Brain microvascular endothelial cell (primary cell): ENCODE data around the gene GPR171.
A peak's percentile ranks its signal among the peaks of the same experiment; 100 is the strongest.
"Not testable (repeated sequence)": the region's sequence is repeated elsewhere in the genome, so short reads cannot be mapped to it uniquely, and the experiment has no call there.

ENCODE experiments used
- DNase-seq: peaks from one replicate; pipeline ENCODE4 v3.0.0-alpha.2; 2020
- H3K27ac ChIP-seq: fragments of 250-450 bp; sonication (Bioruptor Pico); 2 replicates; pipeline ENCODE4 v1.5.1; 2020; ENCODE audit warnings: mild to moderate bottlenecking, moderate library complexity
- H3K27me3 ChIP-seq: fragments of 250-450 bp; sonication (Bioruptor Pico); replicated peaks from 2 replicates; pipeline ENCODE4 v1.5.1; 2020; ENCODE audit warnings: mild to moderate bottlenecking
- H3K36me3 ChIP-seq: fragments of 250-450 bp; sonication (Bioruptor Pico); replicated peaks from 2 replicates; pipeline ENCODE4 v1.5.1; 2020; ENCODE audit warnings: mild to moderate bottlenecking
- H3K4me3 ChIP-seq: 2 replicates; pipeline ENCODE4 v1.5.1; 2011; ENCODE audit warnings: low read depth, mild to moderate bottlenecking, control low read depth, low read length, moderate library complexity
- in situ Hi-C: cut with HindIII; loops from 2 replicates; pipeline ENCODE4 v1.10.0; 2017; ENCODE audit warnings: low sequenced_read_pairs, low pct_ligation_motif_present
- TF ChIP-seq, protein P1 (sequence below): IDR thresholded peaks from 2 replicates; pipeline ENCODE4 v1.5.1; 2011; ENCODE audit warnings: low read depth, mild to moderate bottlenecking, moderate library complexity, low read length, control low read depth, inconsistent platforms; ENCODE audit errors: missing control alignments

GPR171 gene

GRCh38 chr3:151232991-151233390 lies 30.0 kb upstream of the GPR171 start:
- TF ChIP-seq, protein P1, sequence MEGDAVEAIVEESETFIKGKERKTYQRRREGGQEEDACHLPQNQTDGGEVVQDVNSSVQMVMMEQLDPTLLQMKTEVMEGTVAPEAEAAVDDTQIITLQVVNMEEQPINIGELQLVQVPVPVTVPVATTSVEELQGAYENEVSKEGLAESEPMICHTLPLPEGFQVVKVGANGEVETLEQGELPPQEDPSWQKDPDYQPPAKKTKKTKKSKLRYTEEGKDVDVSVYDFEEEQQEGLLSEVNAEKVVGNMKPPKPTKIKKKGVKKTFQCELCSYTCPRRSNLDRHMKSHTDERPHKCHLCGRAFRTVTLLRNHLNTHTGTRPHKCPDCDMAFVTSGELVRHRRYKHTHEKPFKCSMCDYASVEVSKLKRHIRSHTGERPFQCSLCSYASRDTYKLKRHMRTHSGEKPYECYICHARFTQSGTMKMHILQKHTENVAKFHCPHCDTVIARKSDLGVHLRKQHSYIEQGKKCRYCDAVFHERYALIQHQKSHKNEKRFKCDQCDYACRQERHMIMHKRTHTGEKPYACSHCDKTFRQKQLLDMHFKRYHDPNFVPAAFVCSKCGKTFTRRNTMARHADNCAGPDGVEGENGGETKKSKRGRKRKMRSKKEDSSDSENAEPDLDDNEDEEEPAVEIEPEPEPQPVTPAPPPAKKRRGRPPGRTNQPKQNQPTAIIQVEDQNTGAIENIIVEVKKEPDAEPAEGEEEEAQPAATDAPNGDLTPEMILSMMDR, result no peak
- Histone ChIP-seq H3K27ac (no peak overlapping the region), H3K4me3 (no peak overlapping the region), H3K36me3 (no peaks in the 10 kb centered on the region), H3K27me3 (no peaks in the 10 kb centered on the region)
- in situ Hi-C loops, result no loop called here
- DNase-seq, result no peak

GRCh38 chr3:151232403-151232802 lies 29.4 kb upstream of the GPR171 start:
- DNase-seq, H3K36me3 ChIP-seq, H3K4me3 ChIP-seq, in situ Hi-C loops, H3K27me3 ChIP-seq, H3K27ac ChIP-seq: not testable (repeated sequence)

DNA sequence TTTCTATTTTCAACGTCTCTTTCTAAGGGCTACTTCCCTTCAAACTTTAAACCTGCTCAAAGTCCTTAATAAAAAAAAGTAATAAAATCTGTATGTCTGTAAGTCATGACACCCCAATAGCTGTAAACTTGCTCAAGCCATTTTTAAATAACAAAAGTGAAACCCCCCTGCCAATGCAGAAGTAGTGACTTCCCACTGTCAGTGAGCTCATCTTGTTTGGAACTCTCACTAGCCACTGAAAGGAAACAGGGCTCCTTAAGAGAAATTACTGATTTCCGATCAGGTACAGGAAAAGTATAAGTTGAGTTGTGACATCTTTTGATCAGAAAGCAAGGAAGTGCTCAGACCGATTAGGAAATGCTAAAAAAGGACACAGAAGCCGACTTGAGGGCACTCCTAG lies 27.6 kb upstream of the GPR171 start:
- in situ Hi-C loops, result no loop called here
- no peaks in the 10 kb centered on the region for H3K36me3 ChIP-seq
- H3K27ac ChIP-seq, result no peak overlapping the region
- no peak for DNase-seq
- no peaks in the 10 kb centered on the region for H3K27me3 ChIP-seq
- no peak overlapping the region for H3K4me3 ChIP-seq
- TF ChIP-seq, protein P1, result no peak

- DNase-seq, result peak; percentile 85
- H3K27me3 ChIP-seq, result no peaks in the 10 kb centered on the region
- H3K36me3 ChIP-seq, result no peaks in the 10 kb centered on the region
- peak overlapping the region; percentile 95 for H3K27ac ChIP-seq
- H3K4me3 ChIP-seq, result peak overlapping the region; percentile 3
- in situ Hi-C loops, result no loop called here
- TF ChIP-seq, protein P1, result no peak
Observed at GRCh38 chr3:151228666-151229040, 25.6 kb upstream of the GPR171 start.

DNA sequence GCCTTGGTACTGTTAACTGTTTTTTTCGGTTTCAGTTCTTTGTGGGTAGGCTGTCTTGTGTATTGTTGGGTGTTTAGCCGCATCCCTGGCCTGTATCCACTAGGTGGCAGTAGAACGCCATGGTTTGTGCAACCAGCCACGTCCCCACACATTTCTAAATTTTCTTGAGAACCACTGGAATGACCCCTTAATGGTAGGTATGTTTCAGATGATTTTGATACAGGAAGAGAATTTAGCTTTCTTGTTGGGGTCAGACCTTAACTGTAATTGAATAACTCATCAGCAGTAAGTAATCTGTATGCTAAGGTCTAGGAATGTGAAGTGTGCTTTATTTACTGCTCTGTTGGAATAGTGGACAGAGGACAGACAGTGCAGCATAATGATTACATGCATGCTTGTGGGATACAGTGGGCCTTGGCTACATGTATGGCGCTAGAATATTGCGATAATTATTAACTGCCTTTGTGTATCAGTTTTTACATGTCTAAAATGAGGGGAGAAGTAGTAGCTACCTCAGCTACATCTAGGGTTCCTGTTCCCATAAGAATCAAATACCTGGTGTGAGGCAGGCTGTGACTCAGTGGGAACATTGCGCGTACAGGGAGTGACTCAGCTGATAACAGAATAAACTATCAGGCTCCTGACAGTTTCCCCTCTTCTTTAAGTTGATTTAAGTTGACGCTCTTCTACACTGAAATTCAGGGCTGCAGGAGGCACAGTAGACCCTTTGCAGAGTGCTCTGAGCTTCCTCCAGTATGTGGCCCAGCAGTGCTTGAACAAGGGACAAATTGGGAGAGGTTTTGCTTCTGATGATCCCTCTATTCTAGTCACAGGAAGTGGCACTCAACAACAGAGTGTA lies 25.0 kb upstream of the GPR171 start:
- H3K27ac ChIP-seq, result peak overlapping the region; percentile 95
- no peaks in the 10 kb centered on the region for H3K36me3 ChIP-seq
- TF ChIP-seq, protein P1, result peak; percentile 90
- DNase-seq, result peak; percentile 95
- peak overlapping the region; percentile 9 for H3K4me3 ChIP-seq
- in situ Hi-C loops, result no loop called here
- no peaks in the 10 kb centered on the region for H3K27me3 ChIP-seq

DNA sequence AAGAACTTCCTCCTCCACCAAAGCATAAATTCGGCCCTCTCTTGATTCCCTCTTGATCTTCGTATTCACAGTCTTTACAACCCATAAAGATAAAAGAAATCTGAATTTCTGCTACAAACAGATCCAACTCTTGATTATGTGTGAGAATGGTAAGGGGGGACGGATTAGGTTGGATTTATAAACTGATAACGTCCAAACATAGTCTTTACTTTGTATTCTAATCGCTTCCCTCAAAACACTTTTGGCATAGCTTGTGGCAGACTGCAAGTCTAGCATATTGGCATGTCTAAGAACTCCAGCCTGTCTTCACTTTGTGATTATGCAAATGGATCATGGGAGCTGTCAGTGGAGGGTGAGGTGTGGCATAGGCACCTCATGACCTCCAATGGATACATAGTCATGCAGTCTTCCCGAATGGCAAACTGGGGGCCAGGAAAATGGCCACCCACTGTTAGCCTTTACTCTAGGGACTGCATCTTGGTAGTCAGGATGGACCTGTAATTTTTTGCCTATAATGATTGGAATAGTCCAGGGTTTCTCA lies 24.3 kb upstream of the GPR171 start:
- no peaks in the 10 kb centered on the region for H3K36me3 ChIP-seq
- TF ChIP-seq, protein P1, result no peak
- peak overlapping the region; percentile 95 for H3K27ac ChIP-seq
- H3K4me3 ChIP-seq, result no peak overlapping the region
- no peak for DNase-seq
- H3K27me3 ChIP-seq, result no peaks in the 10 kb centered on the region
- in situ Hi-C loops, result no loop called here
